Lung (tissue), 12 donors: ENCODE measurements around the gene PRDM4. TPM values are rescaled to one million over a fixed set of nuclear protein-coding genes. Genes with fewer than 3 reads are reported as not detected.
"Not testable (repeated sequence)": the region's sequence is repeated elsewhere in the genome, so short reads cannot be mapped to it uniquely, and the experiment has no call there.

ENCODE experiments used
- ATAC-seq: fragments of 200-7000 bp; cut with Tn5 transposase; one replicate; pipeline ENCODE4 v1.9.1; 2020; ENCODE audit warnings: moderate number of reproducible peaks; ENCODE audit not compliant: insufficient read depth, low FRiP score
- DNase-seq, 3 donors: peaks; one replicate each; pipeline ENCODE4 v3.0.0-alpha.2; 2013 to 2017
- H3K27ac ChIP-seq, 2 donors: one replicate each; pipeline ENCODE4 v1.5.1; 2013; ENCODE audit warnings: mild to moderate bottlenecking in 2 of 2, moderate library complexity in 2 of 2, control low read depth in 1 of 2, inconsistent platforms in 1 of 2, low read depth in 1 of 2, low read length in 1 of 2
- H3K27me3 ChIP-seq, 3 donors: one replicate each; pipeline ENCODE4 v1.5.1; 2013; ENCODE audit warnings: low read length in 2 of 3; ENCODE audit not compliant: control insufficient read depth in 3 of 3, insufficient read depth in 3 of 3
- H3K36me3 ChIP-seq, 4 donors: one replicate each; pipeline ENCODE4 v1.5.1; 2013; ENCODE audit warnings: low read length in 4 of 4, mild to moderate bottlenecking in 1 of 4, moderate library complexity in 1 of 4; ENCODE audit not compliant: control insufficient read depth in 4 of 4, insufficient read depth in 4 of 4
- H3K4me1 ChIP-seq, 5 donors: one replicate each; pipeline ENCODE4 v1.5.1; 2013; ENCODE audit warnings: low read length in 5 of 5, mild to moderate bottlenecking in 2 of 5, moderate library complexity in 1 of 5; ENCODE audit not compliant: control insufficient read depth in 5 of 5, insufficient read depth in 5 of 5
- H3K4me3 ChIP-seq: one replicate; pipeline ENCODE4 v1.5.1; 2013; ENCODE audit warnings: mild to moderate bottlenecking, control low read depth, moderate library complexity
- H3K9ac ChIP-seq, 2 donors: one replicate each; pipeline ENCODE4 v1.5.1; 2013; ENCODE audit warnings: low read length in 2 of 2, control low read depth in 1 of 2; ENCODE audit not compliant: insufficient read depth in 1 of 2
- H3K9me3 ChIP-seq, 4 donors: one replicate each; pipeline ENCODE4 v1.5.1; 2013; ENCODE audit warnings: low read length in 3 of 4, mild to moderate bottlenecking in 1 of 4, moderate library complexity in 1 of 4; ENCODE audit not compliant: control insufficient read depth in 4 of 4, insufficient read depth in 3 of 4
- CTCF ChIP-seq: IDR thresholded peaks from 2 replicates; pipeline ENCODE4 v1.5.1; 2012; ENCODE audit warnings: mild to moderate bottlenecking; ENCODE audit errors: control extremely low read depth, extremely low read depth
- WGBS, 2 donors: extraction: QIAGEN DNeasy Blood & Tissue Kit; methylation state at CpG; one replicate each; pipeline ENCODE4 v1.1.7; 2013; 5-methylcytosine and 5-hydroxymethylcytosine counted together
- polyA plus RNA-seq, 2 donors: library from polyadenylated mRNA; stranded (reverse); fragments of 200-250 nt; gene quantifications; one replicate each; pipeline ENCODE4 v1.2.1, GENCODE V29; 2013
- total RNA-seq, 2 donors: library from RNA; depleted of rRNA in 1 of 2; stranded (reverse); fragments of >200 nt in 1 of 2; gene quantifications; one replicate each; pipeline ENCODE4 v1.2.1, GENCODE V29; 2014 to 2021
- donor health status: control.
- donor health status: control.
- donor health status: Bipolar disorder and iron deficiency.
- donor health status: healthy.
- donor health status: DM: yes; HTN: yes; CAD: no.

PRDM4 gene
- total and polyA plus RNA-seq, 4 donors: 7.3 to 33.5 (median 20.5) TPM

- 89 to 90% methylated on average over 3 of the region's 3 CpGs for WGBS, 2 donors
- no peak for ATAC-seq
Observed at GRCh38 chr12:107732365-107732764, 28.6 kb downstream of the PRDM4 start.

GRCh38 chr12:107731366-107731765, 29.6 kb downstream of the PRDM4 start:
- no peak for ATAC-seq
- DNase-seq: no peak

More at GRCh38 chr12:107732365-107732764, 28.6 kb downstream of the PRDM4 start:
- no peak overlapping the region for H3K4me3 ChIP-seq
- H3K9ac ChIP-seq: no peak overlapping the region
- no peaks in the 10 kb centered on the region for H3K4me1 ChIP-seq
- no peaks in the 10 kb centered on the region for H3K9me3 ChIP-seq
- TF ChIP-seq CTCF: no peak
- peaks cover 12 to 31% (median 19%) of the 10 kb centered on the region in 4 donors for H3K36me3 ChIP-seq
- H3K27ac ChIP-seq: no peak overlapping the region
- no peak for DNase-seq
- H3K27me3 ChIP-seq: no peaks in the 10 kb centered on the region

DNA sequence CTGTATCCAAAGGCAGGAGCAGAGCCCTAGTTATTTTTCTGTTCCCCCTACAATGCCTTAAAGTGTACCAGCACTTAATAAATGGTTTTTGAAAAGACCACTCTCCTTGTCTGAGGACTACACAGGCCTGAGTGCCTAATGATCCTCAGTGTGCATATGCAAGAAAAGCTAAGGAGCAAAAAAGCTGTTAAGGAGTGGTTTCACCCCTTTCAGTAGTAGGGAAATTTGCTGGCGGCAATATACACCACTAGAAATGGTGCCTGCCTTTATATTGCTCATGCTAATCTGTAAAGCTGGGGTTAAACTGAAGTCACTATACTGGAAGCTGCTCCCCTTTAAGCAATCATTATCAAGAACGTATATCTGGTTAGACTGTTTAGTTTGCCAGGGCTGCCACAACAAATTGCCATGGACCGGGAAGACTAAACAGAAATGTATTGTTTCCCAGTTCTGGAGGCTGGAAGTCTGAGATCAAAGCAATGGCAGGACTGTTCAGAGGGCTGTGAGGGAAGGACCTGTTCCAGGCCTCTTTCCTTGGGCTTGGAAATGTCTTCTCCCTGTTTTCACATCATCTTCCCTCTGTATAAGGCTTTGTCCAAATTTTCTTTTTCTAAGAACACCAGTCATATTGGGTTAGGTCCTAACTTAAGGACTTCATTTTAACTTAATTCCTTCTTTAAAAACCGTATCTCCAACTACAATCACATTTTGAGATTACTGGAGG, 30.2 kb downstream of the PRDM4 start:
- H3K4me3 ChIP-seq: no peak overlapping the region
- H3K9ac ChIP-seq: no peak overlapping the region
- ATAC-seq: no peak
- no peak for TF ChIP-seq CTCF
- H3K36me3 ChIP-seq: peaks cover 6 to 19% (median 8%) of the 10 kb centered on the region in 4 donors
- H3K4me1 ChIP-seq: no peaks in the 10 kb centered on the region
- no peak overlapping the region for H3K27ac ChIP-seq
- no peaks in the 10 kb centered on the region for H3K9me3 ChIP-seq
- 75 to 86% methylated on average over 4 of the region's 4 CpGs for WGBS, 2 donors
- H3K27me3 ChIP-seq: no peaks in the 10 kb centered on the region
- DNase-seq: no peak

More at GRCh38 chr12:107731366-107731765, 29.6 kb downstream of the PRDM4 start:
- TF ChIP-seq CTCF: no peak
- Histone ChIP-seq H3K9ac (no peak overlapping the region), H3K27me3 (no peaks in the 10 kb centered on the region), H3K9me3 (no peaks in the 10 kb centered on the region), H3K36me3 (peaks cover 9 to 25% (median 13%) of the 10 kb centered on the region in 4 donors), H3K27ac (no peak overlapping the region), H3K4me3 (no peak overlapping the region), H3K4me1 (no peaks in the 10 kb centered on the region)
- 85 to 86% methylated on average over 4 of the region's 4 CpGs for WGBS, 2 donors

DNA sequence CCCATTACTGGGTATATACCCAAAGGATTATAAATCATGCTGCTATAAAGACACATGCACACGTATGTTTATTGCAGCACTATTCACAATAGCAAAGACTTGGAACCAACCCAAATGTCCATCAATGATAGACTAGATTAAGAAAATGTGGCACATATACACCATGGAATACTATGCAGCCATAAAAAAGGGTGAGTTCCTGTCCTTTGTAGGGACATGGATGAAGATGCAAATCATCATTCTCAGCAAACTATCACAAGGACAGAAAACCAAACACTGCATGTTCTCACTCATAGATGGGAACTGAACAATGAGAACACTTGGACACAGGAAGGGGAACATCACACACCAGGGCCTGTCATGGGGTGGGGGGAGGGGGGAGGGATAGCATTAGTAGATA, 33.2 kb downstream of the PRDM4 start:
- H3K27ac ChIP-seq, H3K9me3 ChIP-seq, DNase-seq, ATAC-seq, H3K4me1 ChIP-seq, H3K36me3 ChIP-seq, H3K27me3 ChIP-seq, H3K4me3 ChIP-seq, H3K9ac ChIP-seq: not testable (repeated sequence)
- WGBS, 2 donors: no CpG with 5 or more reads among the region's 1 CpG

DNA sequence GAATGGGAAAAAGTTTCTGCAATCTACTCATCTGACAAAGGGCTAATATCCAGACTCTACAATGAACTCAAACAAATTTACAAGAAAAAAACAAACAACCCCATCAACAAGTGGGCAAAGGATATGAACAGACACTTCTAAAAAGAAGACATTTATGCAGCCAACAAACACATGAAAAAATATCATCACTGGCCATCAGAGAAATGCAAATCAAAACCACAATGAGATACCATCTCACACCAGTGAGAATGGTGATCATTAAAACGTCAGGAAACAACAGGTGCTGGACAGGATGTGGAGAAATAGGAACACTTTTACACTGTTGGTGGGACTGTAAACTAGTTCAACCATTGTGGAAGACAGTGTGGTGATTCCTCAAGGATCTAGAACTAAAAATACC, 33.6 kb downstream of the PRDM4 start:
- not testable (repeated sequence) for H3K27me3 ChIP-seq, H3K9ac ChIP-seq, H3K36me3 ChIP-seq, DNase-seq, H3K9me3 ChIP-seq, H3K4me3 ChIP-seq, H3K27ac ChIP-seq, H3K4me1 ChIP-seq, ATAC-seq
- 39 to 46% methylated on average over 1 of the region's 1 CpG for WGBS, 2 donors
